Neural cell (in vitro differentiated cells): ENCODE data around the gene AKAP3. TPM values are rescaled to one million over a fixed set of nuclear protein-coding genes. Genes with fewer than 3 reads are reported as not detected.

Source experiments
- H2AFZ ChIP-seq: fragments of 200-600, 300-800 bp; sonication (generic), shearing (Covaris generic); 2 replicates; pipeline ENCODE4 v1.6.0; 2014; ENCODE audit warnings: low read depth, mild to moderate bottlenecking, antibody characterized with exemption, low read length, moderate library complexity
- H3F3A ChIP-seq: fragments of 200-600 bp; shearing (Covaris generic); 2 replicates; pipeline ENCODE4 v1.6.1; 2016; ENCODE audit warnings: mild to moderate bottlenecking, moderate library complexity, mixed read lengths, antibody characterized with exemption, low read length; ENCODE audit not compliant: insufficient read depth, poor library complexity, severe bottlenecking
- H3K27ac ChIP-seq: fragments of 200-600, 300-800 bp; sonication (generic), shearing (Covaris generic); 2 replicates; pipeline ENCODE4 v1.5.1; 2014; ENCODE audit warnings: mild to moderate bottlenecking, low read length, moderate library complexity
- H3K27me3 ChIP-seq: fragments of 300-800, 200-600 bp; sonication (generic), shearing (Covaris generic); 2 replicates; pipeline ENCODE4 v1.6.0; 2014; ENCODE audit warnings: mild to moderate bottlenecking, low read depth, low read length, moderate library complexity; ENCODE audit not compliant: insufficient read depth
- H3K36me3 ChIP-seq: fragments of 300-800, 200-600 bp; sonication (generic), shearing (Covaris generic); 2 replicates; pipeline ENCODE4 v1.5.1; 2014; ENCODE audit warnings: mild to moderate bottlenecking, antibody characterized with exemption, low read length, moderate library complexity; ENCODE audit not compliant: insufficient read depth
- H3K4me2 ChIP-seq: fragments of 300-800, 200-600 bp; sonication (generic), shearing (Covaris generic); 2 replicates; pipeline ENCODE4 v1.6.0; 2014; ENCODE audit warnings: mild to moderate bottlenecking, low read length
- H3K4me3 ChIP-seq: fragments of 300-800, 200-600 bp; sonication (generic), shearing (Covaris generic); 2 replicates; pipeline ENCODE4 v1.5.1; 2014; ENCODE audit warnings: mild to moderate bottlenecking, low read length, moderate library complexity
- H3K79me2 ChIP-seq: fragments of 200-600 bp; shearing (Covaris generic); replicated peaks from 2 replicates; pipeline ENCODE4 v1.6.0; 2014; ENCODE audit warnings: mild to moderate bottlenecking, low read length, moderate library complexity; ENCODE audit not compliant: insufficient read depth
- H3K9ac ChIP-seq: fragments of 300-800, 200-600 bp; sonication (generic), shearing (Covaris generic); 2 replicates; pipeline ENCODE4 v1.6.1; 2016; ENCODE audit warnings: mild to moderate bottlenecking, low read length, mixed read lengths
- H3K9me2 ChIP-seq: fragments of 200-600 bp; shearing (Covaris generic); 2 replicates; pipeline ENCODE4 v1.6.1; 2016; ENCODE audit warnings: mild to moderate bottlenecking, low read length, mixed read lengths; ENCODE audit not compliant: insufficient read depth
- H3K9me3 ChIP-seq: fragments of 200-600, 300-800 bp; sonication (generic), shearing (Covaris generic); 2 replicates; pipeline ENCODE4 v1.6.1; 2016; ENCODE audit warnings: mild to moderate bottlenecking, mixed run types, low read length, moderate library complexity, mixed read lengths
- H4K20me1 ChIP-seq: fragments of 200-600 bp; shearing (Covaris generic); 2 replicates; pipeline ENCODE4 v1.6.1; 2016; ENCODE audit warnings: mild to moderate bottlenecking, mixed run types; ENCODE audit not compliant: insufficient read depth
- CTCF ChIP-seq: fragments of 450-650 bp; IDR thresholded peaks from 2 replicates; pipeline ENCODE4 v1.5.1; 2014; ENCODE audit warnings: antibody characterized with exemption, mild to moderate bottlenecking, moderate library complexity; ENCODE audit not compliant: poor library complexity, severe bottlenecking
- EP300 ChIP-seq: fragments of 450-650 bp; conservative IDR thresholded peaks from 2 replicates; pipeline ENCODE4 v1.6.1; 2014; ENCODE audit warnings: antibody characterized with exemption, mild to moderate bottlenecking, moderate library complexity; ENCODE audit not compliant: poor library complexity, severe bottlenecking
- EZH2 ChIP-seq: fragments of 200-600, 300-800 bp; shearing (Covaris generic), sonication (generic); IDR thresholded peaks from 2 replicates; pipeline ENCODE4 v1.6.1; 2014; ENCODE audit warnings: antibody characterized with exemption, low read length, borderline replicate concordance, mild to moderate bottlenecking; ENCODE audit not compliant: insufficient read depth, poor library complexity, severe bottlenecking
- MXI1 ChIP-seq: fragments of 450-650 bp; conservative IDR thresholded peaks from 2 replicates; pipeline ENCODE4 v1.6.1; 2014; ENCODE audit warnings: antibody characterized with exemption, mild to moderate bottlenecking; ENCODE audit not compliant: poor library complexity, severe bottlenecking
- POLR2AphosphoS5 ChIP-seq: IDR thresholded peaks from 2 replicates; pipeline ENCODE4 v1.6.1; 2012
- RAD21 ChIP-seq: fragments of 450-650 bp; conservative IDR thresholded peaks from 2 replicates; pipeline ENCODE4 v1.6.1; 2014; ENCODE audit warnings: antibody characterized with exemption, mild to moderate bottlenecking, moderate library complexity
- REST ChIP-seq: IDR thresholded peaks from 2 replicates; pipeline ENCODE4 v1.6.1; 2012; ENCODE audit warnings: borderline replicate concordance
- SMC3 ChIP-seq: fragments of 450-650 bp; conservative IDR thresholded peaks from 2 replicates; pipeline ENCODE4 v1.6.1; 2014; ENCODE audit warnings: antibody characterized with exemption, mild to moderate bottlenecking, moderate library complexity; ENCODE audit not compliant: poor library complexity
- TAF1 ChIP-seq: IDR thresholded peaks from 2 replicates; pipeline ENCODE4 v1.6.1; 2012; ENCODE audit warnings: low read depth
- polyA plus RNA-seq: library from polyadenylated mRNA; depleted of rRNA; stranded (reverse); fragments of >200 nt; gene quantifications from 2 replicates; pipeline ENCODE4 v1.2.3, GENCODE V29; 2014

Gene AKAP3
- polyA plus RNA-seq, 1 donor from 2014 or later = 0.46 TPM

GRCh38 chr12:4685317-4685716 is 36.5 kb upstream of the AKAP3 start:
- Histone ChIP-seq H2AFZ (no peak overlapping the region), H3K79me2 (no peaks in the 10 kb centered on the region), H3K4me2 (no peak overlapping the region), H3K9me3 (no peaks in the 10 kb centered on the region), H3K27ac (no peak overlapping the region), H3K9me2 (no peaks in the 10 kb centered on the region), H4K20me1 (no peaks in the 10 kb centered on the region), H3K9ac (no peak overlapping the region), H3K4me3 (no peak overlapping the region), H3K36me3 (peaks cover 8% of the 10 kb centered on the region), H3K27me3 (no peaks in the 10 kb centered on the region), H3F3A (no peaks in the 10 kb centered on the region)
- no peak for TF ChIP-seq REST

- TF ChIP-seq TAF1 = no peak
- no peak for TF ChIP-seq EP300
- no peak for TF ChIP-seq REST
- no peak for TF ChIP-seq POLR2AphosphoS5
- TF ChIP-seq EZH2 = no peak
- no peak for TF ChIP-seq CTCF
- no peak for TF ChIP-seq MXI1
- no peak for TF ChIP-seq RAD21
- TF ChIP-seq SMC3 = no peak
- Histone ChIP-seq H3K79me2 (no peaks in the 10 kb centered on the region), H2AFZ (no peak overlapping the region), H3K36me3 (peaks cover 8% of the 10 kb centered on the region), H3K27me3 (no peaks in the 10 kb centered on the region), H3K9me2 (no peaks in the 10 kb centered on the region), H3K9me3 (no peaks in the 10 kb centered on the region), H3K4me3 (no peak overlapping the region), H4K20me1 (no peaks in the 10 kb centered on the region), H3K9ac (no peak overlapping the region), H3K27ac (no peak overlapping the region), H3F3A (no peaks in the 10 kb centered on the region), H3K4me2 (no peak overlapping the region)
Observed at GRCh38 chr12:4681732-4682131, 32.9 kb upstream of the AKAP3 start.
